Spleen (tissue), 7 donors: ENCODE measurements around the gene HOXA6.

Experiments
- CTCF ChIP-seq, 11 experiments: fragments of 200-600 bp in 7 of 11; fragments of 450-650 bp in 4 of 11; sonication (generic) in 4 of 11; IDR thresholded peaks in 8 of 11; conservative IDR thresholded peaks in 3 of 11; 1 replicate in 7 of 11; 2 replicates in 4 of 11; pipeline versions ENCODE4 v1.4.0 to v1.8.0; 2016 to 2021; ENCODE audit warnings: antibody characterized with exemption in 11 of 11, inconsistent platforms in 4 of 11, mild to moderate bottlenecking in 1 of 11
- POLR2AphosphoS5 ChIP-seq, 3 donors: sonication (generic); formaldehyde crosslinking; IDR thresholded peaks; one replicate each; pipeline ENCODE4 v1.5.1; 2017; ENCODE audit warnings: antibody characterized with exemption in 3 of 3
- donor health status: DM: no; HTN: no; CAD: no; lungs with moderate emphysema.
- donor health status: DM: no; HTN: no; CAD: no.
- donor health status: DM: no; HTN: no; CAD: no.

GRCh38 chr7:27138985-27139333, 8.6 kb downstream of the HOXA6 start:
- TF ChIP-seq CTCF (IDR thresholded peaks at IDR 0.05 in 8 of 11, conservative IDR thresholded peaks at IDR 0.05 in 3 of 11) (no peak), POLR2AphosphoS5 (IDR thresholded peaks at IDR 0.05) (no peak)
